Activated CD4-positive, CD25-positive, alpha-beta regulatory T cell treated with anti-CD3 and anti-CD28 coated beads, Interleukin-2, amount 50 U/mL, for 16 hours (primary cell): Measurements from ENCODE around the gene GJB5.

Experiments used
- DNase-seq: peaks from one replicate; pipeline ENCODE4 v3.0.0-alpha.2; 2020; ENCODE audit warnings: low read depth, low spot score

Gene GJB5

GRCh38 chr1:34794790-34795180, 39.9 kb downstream of the GJB5 start:
- no peak for DNase-seq

GRCh38 chr1:34795916-34796315, 41.1 kb downstream of the GJB5 start:
- no peak for DNase-seq

- no peak for DNase-seq
Observed at GRCh38 chr1:34796990-34797389, 42.1 kb downstream of the GJB5 start.

DNA sequence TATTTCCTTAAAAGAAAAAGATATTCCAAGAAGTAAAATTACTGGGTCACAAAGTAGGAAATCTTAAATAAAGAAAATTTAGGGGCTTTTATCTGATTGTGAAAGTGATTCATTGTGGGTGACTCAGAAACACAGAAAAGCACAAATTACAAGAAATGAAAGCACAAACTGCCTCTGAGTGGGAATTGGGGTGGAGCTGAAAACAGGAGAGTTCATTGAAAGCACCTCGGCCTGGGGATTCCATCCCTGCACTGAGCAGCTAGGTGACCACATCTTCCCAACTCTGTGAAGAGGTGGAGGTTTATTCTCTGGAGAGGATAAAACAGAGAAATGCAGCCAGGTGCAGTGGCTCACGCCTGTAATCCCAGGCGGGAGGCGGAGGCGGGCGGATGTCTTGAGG, 45.4 kb downstream of the GJB5 start:
- no peak for DNase-seq

- DNase-seq: no peak
Observed at GRCh38 chr1:34803770-34804169, 48.9 kb downstream of the GJB5 start.

DNA sequence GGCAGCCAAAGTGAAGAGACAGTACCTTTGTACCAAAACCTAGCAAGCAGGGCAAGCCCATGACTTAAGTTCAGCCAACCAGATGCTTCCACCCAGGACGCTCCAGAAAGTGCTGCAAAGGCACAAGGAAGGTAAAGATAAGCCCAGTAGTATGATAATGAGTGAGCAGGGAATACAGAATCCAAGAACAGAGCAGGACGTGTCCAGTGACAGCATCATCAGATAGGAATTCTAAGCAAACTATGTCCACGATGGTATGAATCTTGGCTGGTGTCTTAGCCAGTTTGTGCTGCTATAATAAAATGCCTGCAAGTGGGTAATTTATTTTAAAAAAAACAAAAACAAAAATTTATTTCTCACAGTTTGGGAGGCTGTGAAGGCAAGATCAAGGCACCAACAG, 51.5 kb downstream of the GJB5 start:
- no peak for DNase-seq
